H9 (cell line): Measurements from ENCODE around the gene SEMA5A. TPM values are rescaled to one million over a fixed set of nuclear protein-coding genes. Genes with fewer than 3 reads are reported as not detected.

Experiments used
- DNase-seq: peaks from one replicate; pipeline ENCODE4 v3.0.0-alpha.2; 2017
- H2AFZ ChIP-seq: one replicate; pipeline ENCODE4 v1.6.1; 2013; ENCODE audit warnings: mild to moderate bottlenecking, low read length, control low read depth, moderate library complexity
- H2AK5ac ChIP-seq: 2 replicates; pipeline ENCODE4 v1.6.1; 2013; ENCODE audit warnings: low read length, control low read depth, mixed read lengths; ENCODE audit not compliant: insufficient read length
- H2BK120ac ChIP-seq: one replicate; pipeline ENCODE4 v1.6.1; 2013; ENCODE audit warnings: low read depth, mild to moderate bottlenecking, low read length, control low read depth, inconsistent platforms; ENCODE audit not compliant: poor library complexity, severe bottlenecking
- H2BK12ac ChIP-seq: 2 replicates; pipeline ENCODE4 v1.6.1; 2013; ENCODE audit warnings: low read length, control low read depth, mixed read lengths, low read depth; ENCODE audit not compliant: insufficient read length
- H2BK15ac ChIP-seq: 2 replicates; pipeline ENCODE4 v1.6.1; 2013; ENCODE audit warnings: low read depth, low read length, control low read depth
- H2BK20ac ChIP-seq: one replicate; pipeline ENCODE4 v1.6.1; 2013; ENCODE audit warnings: low read depth, mild to moderate bottlenecking, low read length, control low read depth, inconsistent platforms; ENCODE audit not compliant: poor library complexity, severe bottlenecking
- H2BK5ac ChIP-seq: 2 replicates; pipeline ENCODE4 v1.6.1; 2013; ENCODE audit warnings: low read length, control low read depth, mixed read lengths; ENCODE audit not compliant: insufficient read length
- H3K14ac ChIP-seq: 2 replicates; pipeline ENCODE4 v1.6.1; 2013; ENCODE audit warnings: low read length, control low read depth; ENCODE audit not compliant: insufficient read depth
- H3K18ac ChIP-seq: 2 replicates; pipeline ENCODE4 v1.6.1; 2013; ENCODE audit warnings: low read depth, mild to moderate bottlenecking, mixed read lengths, low read length, control low read depth; ENCODE audit not compliant: insufficient read length
- H3K23ac ChIP-seq: 2 replicates; pipeline ENCODE4 v1.6.1; 2013; ENCODE audit warnings: low read length, control low read depth, mixed read lengths, low read depth; ENCODE audit not compliant: insufficient read length
- H3K23me2 ChIP-seq: 2 replicates; pipeline ENCODE4 v1.6.1; 2013; ENCODE audit warnings: low read depth, mild to moderate bottlenecking, mixed read lengths, low read length, control low read depth; ENCODE audit not compliant: insufficient read length, poor library complexity, severe bottlenecking
- H3K27ac ChIP-seq: 2 replicates; pipeline ENCODE4 v1.5.1; 2013; ENCODE audit warnings: low read length, control low read depth, mixed read lengths, low read depth; ENCODE audit not compliant: insufficient read length
- H3K27me3 ChIP-seq: 2 replicates; pipeline ENCODE4 v1.6.1; 2013; ENCODE audit warnings: low read length, control low read depth, inconsistent platforms; ENCODE audit not compliant: insufficient read depth
- H3K4ac ChIP-seq: 2 replicates; pipeline ENCODE4 v1.6.1; 2013; ENCODE audit warnings: low read depth, mild to moderate bottlenecking, control low read depth, inconsistent platforms, low read length, moderate library complexity
- H3K4me1 ChIP-seq: 2 replicates; pipeline ENCODE4 v1.6.1; 2013; ENCODE audit warnings: low read length, control low read depth, inconsistent platforms; ENCODE audit not compliant: insufficient read depth
- H3K4me2 ChIP-seq: 2 replicates; pipeline ENCODE4 v1.6.1; 2013; ENCODE audit warnings: low read length, control low read depth, mixed read lengths; ENCODE audit not compliant: insufficient read length, insufficient read depth
- H3K56ac ChIP-seq: 2 replicates; pipeline ENCODE4 v1.6.1; 2013; ENCODE audit warnings: low read depth, mild to moderate bottlenecking, mixed read lengths, low read length, control low read depth; ENCODE audit not compliant: insufficient read length
- H3K79me1 ChIP-seq: 2 replicates; pipeline ENCODE4 v1.6.1; 2013; ENCODE audit warnings: low read depth, mild to moderate bottlenecking, moderate library complexity, low read length, control low read depth, inconsistent platforms; ENCODE audit not compliant: insufficient read depth, poor library complexity, severe bottlenecking
- H3K79me2 ChIP-seq: 2 replicates; pipeline ENCODE4 v1.6.1; 2013; ENCODE audit warnings: low read length, control low read depth, inconsistent platforms; ENCODE audit not compliant: insufficient read depth
- H3K9ac ChIP-seq: 2 replicates; pipeline ENCODE4 v1.6.1; 2013; ENCODE audit warnings: low read length, control low read depth, mixed read lengths; ENCODE audit not compliant: insufficient read length; ENCODE audit errors: extremely low read depth
- H3K9me3 ChIP-seq: one replicate; pipeline ENCODE4 v1.6.1; 2013; ENCODE audit warnings: low read depth, low read length, inconsistent platforms; ENCODE audit not compliant: control insufficient read depth
- H3T11ph ChIP-seq: one replicate; pipeline ENCODE4 v1.6.1; 2013; ENCODE audit warnings: mild to moderate bottlenecking, low read length, control low read depth, inconsistent platforms
- H4K20me1 ChIP-seq: one replicate; pipeline ENCODE4 v1.6.1; 2013; ENCODE audit not compliant: control insufficient read depth, insufficient read length, insufficient read depth
- H4K5ac ChIP-seq: 2 replicates; pipeline ENCODE4 v1.6.1; 2013; ENCODE audit warnings: low read depth, mild to moderate bottlenecking, mixed read lengths, low read length, control low read depth; ENCODE audit not compliant: insufficient read length
- H4K8ac ChIP-seq: replicated peaks from 2 replicates; pipeline ENCODE4 v1.6.1; 2013; ENCODE audit warnings: low read length, control low read depth, mixed read lengths, low read depth; ENCODE audit not compliant: insufficient read length
- H4K91ac ChIP-seq: 2 replicates; pipeline ENCODE4 v1.6.1; 2013; ENCODE audit warnings: low read depth, mild to moderate bottlenecking, moderate library complexity, mixed read lengths, low read length, control low read depth; ENCODE audit not compliant: insufficient read length
- H3K27ac Mint-ChIP-seq, 3 experiments: 2 replicates in 2 of 3; 3 replicates in 1 of 3; pipeline ENCODE4 v1.8.0; 2020 to 2021; ENCODE audit warnings: mixed read lengths in 3 of 3, mild to moderate bottlenecking in 1 of 3, moderate library complexity in 1 of 3
- H3K27me3 Mint-ChIP-seq: 2 replicates; pipeline ENCODE4 v1.8.0; 2021; ENCODE audit warnings: low read depth, mild to moderate bottlenecking, moderate library complexity, mixed read lengths
- H3K36me3 Mint-ChIP-seq, 3 experiments: 2 replicates in 2 of 3; 3 replicates in 1 of 3; pipeline ENCODE4 v1.8.0; 2020 to 2021; ENCODE audit warnings: low read depth in 3 of 3, mixed read lengths in 3 of 3; ENCODE audit not compliant: insufficient read depth in 1 of 3
- H3K4me1 Mint-ChIP-seq, 2 experiments: 2 replicates each; pipeline ENCODE4 v1.8.0; 2020; ENCODE audit warnings: mixed read lengths in 2 of 2
- H3K4me3 Mint-ChIP-seq, 2 experiments: 2 replicates in 1 of 2; 3 replicates in 1 of 2; pipeline ENCODE4 v1.8.0; 2020 to 2021; ENCODE audit warnings: mild to moderate bottlenecking in 2 of 2, mixed read lengths in 2 of 2, moderate library complexity in 1 of 2
- H3K9me3 Mint-ChIP-seq, 2 experiments: 2 replicates in 1 of 2; 3 replicates in 1 of 2; pipeline ENCODE4 v1.8.0; 2020; ENCODE audit warnings: mild to moderate bottlenecking in 2 of 2, mixed read lengths in 2 of 2, moderate library complexity in 1 of 2
- CTCF ChIP-seq: fragments of 200-600 bp; sonication (generic); conservative IDR thresholded peaks from 3 replicates; pipeline ENCODE4 v1.8.0; 2021; ENCODE audit warnings: antibody characterized with exemption, mild to moderate bottlenecking
- total RNA-seq: library from RNA; stranded (reverse); gene quantifications from 2 replicates; pipeline ENCODE4 v1.2.1, GENCODE V29; 2021

Gene SEMA5A
- total RNA-seq, 1 experiment from 2014 or later, result 4.3 TPM

GRCh38 chr5:9431151-9431495, 114.8 kb downstream of the SEMA5A start:
- Histone ChIP-seq H2BK15ac (no peak overlapping the region), H3K27me3 (no peaks in the 10 kb centered on the region), H4K8ac (no peak overlapping the region), H3T11ph (no peak overlapping the region), H3K18ac (no peak overlapping the region), H3K4me1 (no peaks in the 10 kb centered on the region), H3K14ac (no peak overlapping the region), H3K9me3 (no peaks in the 10 kb centered on the region), H3K79me2 (no peaks in the 10 kb centered on the region), H2BK12ac (no peak overlapping the region), H3K4me2 (no peak overlapping the region), H2BK5ac (no peak overlapping the region), H4K91ac (no peak overlapping the region), H4K5ac (no peak overlapping the region), H3K27ac (no peak overlapping the region), H2BK20ac (no peak overlapping the region), H3K79me1 (no peaks in the 10 kb centered on the region), H2AFZ (no peak overlapping the region), H2AK5ac (no peak overlapping the region), H3K9ac (no peak overlapping the region), H3K23me2 (no peaks in the 10 kb centered on the region), H3K4ac (no peak overlapping the region), H2BK120ac (no peak overlapping the region), H4K20me1 (no peaks in the 10 kb centered on the region), H3K56ac (no peak overlapping the region), H3K23ac (no peak overlapping the region)
- Mint-ChIP-seq H3K36me3 (no peaks in the 10 kb centered on the region), H3K4me1 (peaks cover 12 to 13% of the 10 kb centered on the region in 2 experiments), H3K9me3 (no peaks in the 10 kb centered on the region), H3K27me3 (no peaks in the 10 kb centered on the region), H3K27ac (no peak overlapping the region; a peak in 1 of 7 replicates), H3K4me3 (no peak overlapping the region)
- DNase-seq, result no peak
- no peak for TF ChIP-seq CTCF
